HUDEP-2 (cell line): ENCODE results near the gene PKN2.
"Not testable (repeated sequence)": the region's sequence is repeated elsewhere in the genome, so short reads cannot be mapped to it uniquely, and the experiment has no call there.

ENCODE experiments used
- DNase-seq, 76 experiments: peaks; one replicate each; lab custom pipeline; 2025; ENCODE audit not compliant: unreplicated experiment in 76 of 76; lab: John Stamatoyannopoulos, UW

Gene PKN2

GRCh38 chr1:88673446-88673845 lies 10.6 kb upstream of the PKN2 start:
- no peak for DNase-seq

- DNase-seq, result peak in 4 of 76 experiments; percentile 3 to 18 (median 14)
Measured at GRCh38 chr1:88678405-88678804, 5.7 kb upstream of the PKN2 start.

- DNase-seq, result no peak
Measured at GRCh38 chr1:88680471-88680870, 3.6 kb upstream of the PKN2 start.

GRCh38 chr1:88680911-88681622 lies 3.0 kb upstream of the PKN2 start:
- DNase-seq, result peak in 3 of 76 experiments; percentile 10 to 35 (median 24)

GRCh38 chr1:88684482-88685258 lies 597 bp downstream of the PKN2 start:
- DNase-seq, result peak in 63 of 76 experiments; percentile 3 to 65 (median 41)

GRCh38 chr1:88685259-88685620 lies 1.2 kb downstream of the PKN2 start:
- DNase-seq, result peak in 4 of 76 experiments; percentile 2 to 27 (median 8)

GRCh38 chr1:88691540-88691939 lies 7.5 kb downstream of the PKN2 start:
- DNase-seq, result no peak

GRCh38 chr1:88695781-88696180 lies 11.7 kb downstream of the PKN2 start:
- no peak for DNase-seq

- DNase-seq, result no peak
Measured at GRCh38 chr1:88697503-88697902, 13.4 kb downstream of the PKN2 start.

GRCh38 chr1:88698140-88698539 lies 14.1 kb downstream of the PKN2 start:
- DNase-seq, result no peak

- no peak for DNase-seq
Measured at GRCh38 chr1:88698764-88699163, 14.7 kb downstream of the PKN2 start.

GRCh38 chr1:88700425-88701013 lies 16.4 kb downstream of the PKN2 start:
- no peak for DNase-seq

GRCh38 chr1:88701275-88701674 lies 17.2 kb downstream of the PKN2 start:
- DNase-seq, result no peak

- DNase-seq, result not testable (repeated sequence)
Measured at GRCh38 chr1:88701793-88702192, 17.7 kb downstream of the PKN2 start.

GRCh38 chr1:88708011-88708410 lies 23.9 kb downstream of the PKN2 start:
- no peak for DNase-seq

GRCh38 chr1:88712907-88713306 lies 28.8 kb downstream of the PKN2 start:
- DNase-seq, result not testable (repeated sequence)

- DNase-seq, result not testable (repeated sequence)
Measured at GRCh38 chr1:88716571-88716970, 32.5 kb downstream of the PKN2 start.

- DNase-seq, result no peak
Measured at GRCh38 chr1:88722492-88722891, 38.4 kb downstream of the PKN2 start.

- no peak for DNase-seq
Measured at GRCh38 chr1:88726697-88727096, 42.6 kb downstream of the PKN2 start.

- no peak for DNase-seq
Measured at GRCh38 chr1:88727205-88727604, 43.1 kb downstream of the PKN2 start.

- no peak for DNase-seq
Measured at GRCh38 chr1:88729297-88729696, 45.2 kb downstream of the PKN2 start.
